ENCODE data around the gene C21orf58. TPM values are rescaled to one million over a fixed set of nuclear protein-coding genes. Genes with fewer than 3 reads are reported as not detected.
"Not testable (repeated sequence)": the region's sequence is repeated elsewhere in the genome, so short reads cannot be mapped to it uniquely, and the experiment has no call there.

The C21orf58 gene
- polyA plus RNA-seq, 1 of the 3 experiments (the other 2 are of a cell fraction), result 9.7 TPM

- TF ChIP-seq EZH2phosphoT487 (IDR thresholded peaks at IDR 0.05; ENCODE audit: borderline replicate concordance, low read depth) (no peak), YY1 (IDR thresholded peaks at IDR 0.05; ENCODE audit: low read depth) (no peak), MEF2A (IDR thresholded peaks at IDR 0.05; ENCODE audit: borderline replicate concordance, low read depth) (no peak), FOSL2 (IDR thresholded peaks at IDR 0.05; ENCODE audit: borderline replicate concordance, low read depth) (no peak)
Observed at GRCh38 chr21:46311568-46311967, 12.1 kb downstream of the C21orf58 start (continued).

GRCh38 chr21:46310260-46310659, 13.4 kb downstream of the C21orf58 start:
- H3K27ac ChIP-seq (ENCODE audit: low read depth in 2 of 2, low read length in 1 of 2); H3K4me1 ChIP-seq (ENCODE audit: control insufficient read depth in 1 of 2, insufficient read depth in 2 of 2, low read depth in 1 of 2, low read length in 1 of 2); H3K27me3 ChIP-seq (ENCODE audit: insufficient read depth); DNase-seq; H3K79me2 ChIP-seq (ENCODE audit: insufficient read depth); POLR2A ChIA-PET; H4K20me1 ChIP-seq (ENCODE audit: insufficient read depth); H3K4me2 ChIP-seq; H3K9me2 ChIP-seq; H2AFZ ChIP-seq (ENCODE audit: low read depth); H3K4me3 ChIP-seq (ENCODE audit: low read depth in 2 of 2, low read length in 1 of 2); H3K9ac ChIP-seq; H3F3A ChIP-seq (replicated peaks; ENCODE audit: insufficient read depth); H3K9me3 ChIP-seq: not testable (repeated sequence)
- WGBS (ENCODE audit: low lambda C conversion rate), result 97% methylated on average over 8 of the region's 8 CpGs
- H3K36me3 ChIP-seq (replicated peaks in 1 of 2; ENCODE audit: control insufficient read depth in 1 of 2, insufficient read depth in 2 of 2, low read length in 1 of 2), result peaks cover 0 to 24% of the 10 kb centered on the region in 2 experiments
- CTCF ChIA-PET, result interaction anchor here (1.2 kb wide), 1 partner anchor 60 kb away, joined by 3 read pairs; no protein-coding TSS in a partner anchor

- H3F3A ChIP-seq (replicated peaks; ENCODE audit: insufficient read depth), result peaks cover 6% of the 10 kb centered on the region
- H3K4me3 ChIP-seq (ENCODE audit: low read depth in 2 of 2, low read length in 1 of 2), result no peak overlapping the region
- 100% methylated on average over 2 of the region's 2 CpGs for WGBS (ENCODE audit: low lambda C conversion rate)
- H3K27me3 ChIP-seq (ENCODE audit: insufficient read depth), result no peaks in the 10 kb centered on the region
- peaks cover 5 to 31% of the 10 kb centered on the region in 2 experiments for H3K36me3 ChIP-seq (replicated peaks in 1 of 2; ENCODE audit: control insufficient read depth in 1 of 2, insufficient read depth in 2 of 2, low read length in 1 of 2)
- H3K79me2 ChIP-seq (ENCODE audit: insufficient read depth), result no peaks in the 10 kb centered on the region; the same call in 1 of the 2 replicates
- TF ChIP-seq MAX (IDR thresholded peaks at IDR 0.05; ENCODE audit: low read depth) (no peak), MXI1 (IDR thresholded peaks at IDR 0.05; ENCODE audit: low read depth, low read length) (no peak), RCOR1 (IDR thresholded peaks at IDR 0.05; ENCODE audit: low read length) (no peak), PBX3 (IDR thresholded peaks at IDR 0.05) (no peak), GATA2 (CRISPR knock-in tag; IDR thresholded peaks at IDR 0.05) (no peak), MEF2A (IDR thresholded peaks at IDR 0.05; ENCODE audit: borderline replicate concordance, low read depth) (no peak), SIN3A (IDR thresholded peaks at IDR 0.05; ENCODE audit: borderline replicate concordance, low read depth, low read length) (no peak), FOXM1 (IDR thresholded peaks at IDR 0.05; ENCODE audit: low read depth) (no peak)
- ChIA-PET POLR2A (no interaction called here), CTCF (no interaction called here)
- no peak overlapping the region for H3K4me2 ChIP-seq
- no peaks in the 10 kb centered on the region for H3K4me1 ChIP-seq (ENCODE audit: control insufficient read depth in 1 of 2, insufficient read depth in 2 of 2, low read depth in 1 of 2, low read length in 1 of 2)
- H3K9me3 ChIP-seq, result no peaks in the 10 kb centered on the region
- no peaks in the 10 kb centered on the region for H4K20me1 ChIP-seq (ENCODE audit: insufficient read depth)
- no peak overlapping the region for H2AFZ ChIP-seq (ENCODE audit: low read depth)
- no peaks in the 10 kb centered on the region for H3K9me2 ChIP-seq
- no peak for DNase-seq
- no peak overlapping the region for H3K27ac ChIP-seq (ENCODE audit: low read depth in 2 of 2, low read length in 1 of 2)
- H3K9ac ChIP-seq, result no peak overlapping the region
Observed at GRCh38 chr21:46308431-46308830, 15.2 kb downstream of the C21orf58 start.
